KMS-11 (cell line): ENCODE measurements around the gene C1orf226.

Experiments
- H2AFZ ChIP-seq: fragments of 200-600 bp; sonication (generic); 2 replicates; pipeline ENCODE4 v1.6.1; 2016; ENCODE audit warnings: antibody characterized with exemption, mixed run types, low read depth
- H3K27ac ChIP-seq: fragments of 200-600 bp; sonication (generic); 2 replicates; pipeline ENCODE4 v1.6.1; 2016; ENCODE audit warnings: mild to moderate bottlenecking, mixed run types
- H3K27me3 ChIP-seq: fragments of 200-600 bp; sonication (generic); 2 replicates; pipeline ENCODE4 v1.6.1; 2017; ENCODE audit warnings: mild to moderate bottlenecking, low read depth, mixed run types, moderate library complexity; ENCODE audit not compliant: insufficient read depth
- H3K36me3 ChIP-seq: fragments of 200-600 bp; sonication (generic); 2 replicates; pipeline ENCODE4 v1.6.1; 2017; ENCODE audit warnings: mild to moderate bottlenecking, mixed run types; ENCODE audit not compliant: insufficient read depth
- H3K4me1 ChIP-seq: fragments of 200-600 bp; sonication (generic); 2 replicates; pipeline ENCODE4 v1.6.1; 2016; ENCODE audit warnings: mild to moderate bottlenecking, low read depth, mixed run types; ENCODE audit not compliant: poor library complexity, severe bottlenecking
- H3K4me2 ChIP-seq: fragments of 200-600 bp; sonication (generic); 2 replicates; pipeline ENCODE4 v1.7.0; 2016; ENCODE audit warnings: mild to moderate bottlenecking, mixed run types
- H3K4me3 ChIP-seq: fragments of 200-600 bp; sonication (generic); IDR thresholded peaks from 2 replicates; pipeline ENCODE4 v1.6.1; 2017; ENCODE audit warnings: low read depth, low read length, mixed read lengths; ENCODE audit not compliant: insufficient read depth
- H3K79me2 ChIP-seq: fragments of 200-600 bp; sonication (generic); 2 replicates; pipeline ENCODE4 v1.6.1; 2016; ENCODE audit warnings: low read depth, mixed run types; ENCODE audit not compliant: insufficient read depth
- H3K9ac ChIP-seq: fragments of 200-600 bp; sonication (generic); 2 replicates; pipeline ENCODE4 v1.6.1; 2016; ENCODE audit warnings: mild to moderate bottlenecking, mixed run types
- H4K20me1 ChIP-seq: fragments of 200-600 bp; sonication (generic); 2 replicates; pipeline ENCODE4 v1.6.1; 2016; ENCODE audit warnings: mild to moderate bottlenecking, mixed run types; ENCODE audit not compliant: insufficient read depth
- TF ChIP-seq, protein P1 (sequence below): fragments of 200-600 bp; sonication (generic); conservative IDR thresholded peaks from 2 replicates; pipeline ENCODE4 v1.6.1; 2017; ENCODE audit warnings: low read depth, mild to moderate bottlenecking, antibody characterized with exemption, low read length, moderate library complexity, mixed read lengths

C1orf226 gene

DNA sequence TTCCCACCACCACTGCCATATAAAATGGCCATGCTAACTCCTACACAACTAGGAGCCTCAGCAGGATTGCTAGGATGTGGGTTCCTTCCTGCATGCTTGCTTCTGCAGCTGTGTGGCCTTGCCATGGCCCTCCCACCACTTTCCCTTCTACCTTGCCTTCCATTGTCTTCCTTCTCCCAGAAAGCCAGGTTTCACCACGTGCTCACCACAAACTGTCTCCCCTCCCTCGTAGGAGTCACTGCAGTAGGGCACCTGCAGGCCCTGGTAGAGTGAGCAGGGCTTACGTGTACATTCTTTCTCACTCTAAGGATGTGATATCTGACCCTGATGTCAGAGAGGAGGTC, 3.7 kb downstream of the C1orf226 start:
- no peaks in the 10 kb centered on the region for H3K79me2 ChIP-seq
- no peak overlapping the region for H3K4me2 ChIP-seq
- H3K36me3 ChIP-seq = no peaks in the 10 kb centered on the region

GRCh38 chr1:162385702-162386101, 4.2 kb downstream of the C1orf226 start:
- H3K9ac ChIP-seq = no peak overlapping the region
- H3K27ac ChIP-seq = no peak overlapping the region

More for the DNA sequence above, 3.7 kb downstream of the C1orf226 start:
- Histone ChIP-seq H2AFZ (no peak overlapping the region), H3K4me1 (no peaks in the 10 kb centered on the region), H3K27ac (no peak overlapping the region), H4K20me1 (no peaks in the 10 kb centered on the region), H3K27me3 (no peaks in the 10 kb centered on the region), H3K4me3 (no peak overlapping the region), H3K9ac (no peak overlapping the region)
- TF ChIP-seq, protein P1, sequence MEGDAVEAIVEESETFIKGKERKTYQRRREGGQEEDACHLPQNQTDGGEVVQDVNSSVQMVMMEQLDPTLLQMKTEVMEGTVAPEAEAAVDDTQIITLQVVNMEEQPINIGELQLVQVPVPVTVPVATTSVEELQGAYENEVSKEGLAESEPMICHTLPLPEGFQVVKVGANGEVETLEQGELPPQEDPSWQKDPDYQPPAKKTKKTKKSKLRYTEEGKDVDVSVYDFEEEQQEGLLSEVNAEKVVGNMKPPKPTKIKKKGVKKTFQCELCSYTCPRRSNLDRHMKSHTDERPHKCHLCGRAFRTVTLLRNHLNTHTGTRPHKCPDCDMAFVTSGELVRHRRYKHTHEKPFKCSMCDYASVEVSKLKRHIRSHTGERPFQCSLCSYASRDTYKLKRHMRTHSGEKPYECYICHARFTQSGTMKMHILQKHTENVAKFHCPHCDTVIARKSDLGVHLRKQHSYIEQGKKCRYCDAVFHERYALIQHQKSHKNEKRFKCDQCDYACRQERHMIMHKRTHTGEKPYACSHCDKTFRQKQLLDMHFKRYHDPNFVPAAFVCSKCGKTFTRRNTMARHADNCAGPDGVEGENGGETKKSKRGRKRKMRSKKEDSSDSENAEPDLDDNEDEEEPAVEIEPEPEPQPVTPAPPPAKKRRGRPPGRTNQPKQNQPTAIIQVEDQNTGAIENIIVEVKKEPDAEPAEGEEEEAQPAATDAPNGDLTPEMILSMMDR = no peak

GRCh38 chr1:162386292-162387225, 5.0 kb downstream of the C1orf226 start:
- Histone ChIP-seq H3K4me3 (no peak overlapping the region), H3K36me3 (no peaks in the 10 kb centered on the region), H3K4me2 (no peak overlapping the region), H2AFZ (no peak overlapping the region), H4K20me1 (no peaks in the 10 kb centered on the region), H3K27ac (no peak overlapping the region), H3K4me1 (no peaks in the 10 kb centered on the region), H3K79me2 (no peaks in the 10 kb centered on the region), H3K9ac (no peak overlapping the region), H3K27me3 (no peaks in the 10 kb centered on the region)
- TF ChIP-seq, protein P1 = no peak

More at GRCh38 chr1:162385702-162386101, 4.2 kb downstream of the C1orf226 start:
- no peaks in the 10 kb centered on the region for H3K4me1 ChIP-seq
- H3K4me3 ChIP-seq = no peak overlapping the region
- H4K20me1 ChIP-seq = no peaks in the 10 kb centered on the region
- no peaks in the 10 kb centered on the region for H3K79me2 ChIP-seq
- no peaks in the 10 kb centered on the region for H3K36me3 ChIP-seq
- TF ChIP-seq, protein P1 = no peak
- no peak overlapping the region for H3K4me2 ChIP-seq
- H2AFZ ChIP-seq = no peak overlapping the region
- no peaks in the 10 kb centered on the region for H3K27me3 ChIP-seq

GRCh38 chr1:162387226-162388082, 5.9 kb downstream of the C1orf226 start:
- Histone ChIP-seq H3K79me2 (no peaks in the 10 kb centered on the region), H3K27ac (no peak overlapping the region), H3K4me3 (no peak overlapping the region), H3K9ac (no peak overlapping the region), H3K36me3 (no peaks in the 10 kb centered on the region), H3K4me2 (no peak overlapping the region), H3K27me3 (no peaks in the 10 kb centered on the region), H2AFZ (no peak overlapping the region), H4K20me1 (no peaks in the 10 kb centered on the region), H3K4me1 (peaks cover 3% of the 10 kb centered on the region)
- TF ChIP-seq, protein P1 = no peak
